ENCODE measurements around the gene KIAA0825. TPM values are rescaled to one million over a fixed set of nuclear protein-coding genes. Genes with fewer than 3 reads are reported as not detected.

KIAA0825 gene
- total RNA-seq, 1 donor from 2014 or later, result 4.2 TPM

DNA sequence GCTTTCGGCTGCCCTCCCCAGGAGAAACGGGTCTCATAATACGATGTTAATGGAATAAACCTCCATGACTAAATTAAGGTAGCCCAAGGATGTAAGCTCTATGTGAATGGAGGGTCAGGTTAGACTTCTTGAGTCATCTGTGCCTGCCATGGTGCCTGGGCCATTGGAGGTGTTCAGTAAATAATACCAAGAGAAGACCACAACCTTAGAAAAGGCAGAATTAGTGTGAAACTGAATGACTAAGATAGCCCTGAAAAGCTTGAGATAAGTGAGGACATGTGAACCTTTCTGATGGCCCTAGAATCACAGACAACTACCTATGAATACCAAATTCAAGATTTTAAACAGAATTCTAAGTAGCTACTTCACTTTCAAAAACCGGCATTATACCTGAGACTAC is 160.6 kb downstream of the KIAA0825 start:
- Mint-ChIP-seq H3K4me3 (no peak overlapping the region), H3K27ac (no peak overlapping the region), H3K36me3 (peaks cover 4% of the 10 kb centered on the region), H3K9me3 (no peaks in the 10 kb centered on the region), H3K27me3 (no peaks in the 10 kb centered on the region), H3K4me1 (ENCODE audit: unreplicated experiment) (peaks cover 3% of the 10 kb centered on the region)
- TF ChIP-seq, protein P1, sequence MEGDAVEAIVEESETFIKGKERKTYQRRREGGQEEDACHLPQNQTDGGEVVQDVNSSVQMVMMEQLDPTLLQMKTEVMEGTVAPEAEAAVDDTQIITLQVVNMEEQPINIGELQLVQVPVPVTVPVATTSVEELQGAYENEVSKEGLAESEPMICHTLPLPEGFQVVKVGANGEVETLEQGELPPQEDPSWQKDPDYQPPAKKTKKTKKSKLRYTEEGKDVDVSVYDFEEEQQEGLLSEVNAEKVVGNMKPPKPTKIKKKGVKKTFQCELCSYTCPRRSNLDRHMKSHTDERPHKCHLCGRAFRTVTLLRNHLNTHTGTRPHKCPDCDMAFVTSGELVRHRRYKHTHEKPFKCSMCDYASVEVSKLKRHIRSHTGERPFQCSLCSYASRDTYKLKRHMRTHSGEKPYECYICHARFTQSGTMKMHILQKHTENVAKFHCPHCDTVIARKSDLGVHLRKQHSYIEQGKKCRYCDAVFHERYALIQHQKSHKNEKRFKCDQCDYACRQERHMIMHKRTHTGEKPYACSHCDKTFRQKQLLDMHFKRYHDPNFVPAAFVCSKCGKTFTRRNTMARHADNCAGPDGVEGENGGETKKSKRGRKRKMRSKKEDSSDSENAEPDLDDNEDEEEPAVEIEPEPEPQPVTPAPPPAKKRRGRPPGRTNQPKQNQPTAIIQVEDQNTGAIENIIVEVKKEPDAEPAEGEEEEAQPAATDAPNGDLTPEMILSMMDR (conservative IDR thresholded peaks at IDR 0.05), result no peak
- DNase-seq (ENCODE audit: extremely low spot score, unreplicated experiment), result no peak

DNA sequence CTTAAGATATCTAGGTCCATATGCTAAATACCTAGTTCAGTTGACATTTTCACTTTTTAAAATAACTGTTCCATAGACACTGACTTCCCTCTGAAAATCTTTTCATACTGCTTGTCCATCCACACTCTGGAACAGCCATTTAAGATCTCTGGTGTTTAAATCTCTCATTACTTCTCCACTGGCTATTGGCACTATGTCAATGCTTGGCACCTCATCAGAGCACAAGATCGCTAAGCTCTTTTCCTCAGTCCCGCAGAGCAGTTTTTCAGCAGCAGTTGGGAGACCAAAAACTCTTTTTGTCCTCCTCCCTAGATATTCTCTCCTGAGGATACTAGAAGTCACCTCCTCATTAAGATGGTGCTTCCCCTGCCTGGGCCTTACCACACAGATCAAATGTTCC is 172.7 kb downstream of the KIAA0825 start:
- Mint-ChIP-seq H3K4me1 (ENCODE audit: unreplicated experiment) (peaks cover 2% of the 10 kb centered on the region), H3K27ac (no peak overlapping the region), H3K9me3 (no peaks in the 10 kb centered on the region), H3K27me3 (no peaks in the 10 kb centered on the region), H3K36me3 (no peaks in the 10 kb centered on the region), H3K4me3 (no peak overlapping the region)
- TF ChIP-seq, protein P1 (conservative IDR thresholded peaks at IDR 0.05), result no peak
- no peak for DNase-seq (ENCODE audit: extremely low spot score, unreplicated experiment)

DNA sequence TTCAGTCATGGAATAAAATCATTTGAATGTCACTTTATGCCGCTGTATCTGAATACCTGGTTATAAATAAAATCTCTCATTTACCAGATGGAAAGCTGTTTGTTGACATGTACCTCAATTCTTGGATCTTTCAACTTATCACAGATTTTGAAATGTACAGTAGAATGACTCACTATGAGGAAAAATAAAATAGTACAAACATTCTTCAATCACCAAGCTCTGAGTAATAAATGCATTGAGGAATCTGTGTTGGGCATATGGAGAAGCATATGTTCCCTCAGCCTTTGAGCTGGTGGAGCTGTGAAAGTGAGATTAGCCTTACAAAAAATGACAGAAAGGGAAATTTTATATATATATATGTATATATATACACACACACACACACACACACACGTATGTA is 175.4 kb downstream of the KIAA0825 start:
- DNase-seq (ENCODE audit: extremely low spot score, unreplicated experiment), result no peak
- Mint-ChIP-seq H3K4me1 (ENCODE audit: unreplicated experiment) (peaks cover 5% of the 10 kb centered on the region), H3K9me3 (no peaks in the 10 kb centered on the region), H3K27ac (no peak overlapping the region), H3K27me3 (no peaks in the 10 kb centered on the region), H3K36me3 (no peaks in the 10 kb centered on the region), H3K4me3 (no peak overlapping the region)
- TF ChIP-seq, protein P1 (conservative IDR thresholded peaks at IDR 0.05), result no peak

DNA sequence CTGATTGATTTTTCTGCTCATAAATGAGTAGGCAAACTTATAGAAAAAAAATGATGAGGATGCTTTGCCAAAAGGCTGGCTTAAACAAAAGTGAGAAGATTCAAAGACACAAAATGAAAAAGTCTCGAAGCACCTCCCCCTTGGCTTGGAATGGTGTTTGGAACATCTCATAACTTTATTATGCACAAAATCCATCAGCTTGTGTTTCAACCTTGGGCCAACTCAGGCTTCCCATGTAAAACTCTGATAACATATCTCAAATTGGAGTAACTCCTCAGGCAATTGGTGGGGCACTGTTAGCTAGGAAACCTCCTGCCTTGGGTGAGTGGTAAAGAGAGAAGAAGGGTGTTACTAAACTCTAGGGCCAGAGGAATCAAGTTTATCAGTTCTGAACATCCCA is 176.3 kb downstream of the KIAA0825 start:
- no peak overlapping the region for H3K27ac Mint-ChIP-seq
- no peaks in the 10 kb centered on the region for H3K9me3 Mint-ChIP-seq
- no peaks in the 10 kb centered on the region for H3K27me3 Mint-ChIP-seq
- TF ChIP-seq, protein P1 (conservative IDR thresholded peaks at IDR 0.05), result no peak
- no peaks in the 10 kb centered on the region for H3K36me3 Mint-ChIP-seq
- no peak overlapping the region for H3K4me3 Mint-ChIP-seq
- no peak for DNase-seq (ENCODE audit: extremely low spot score, unreplicated experiment)
- H3K4me1 Mint-ChIP-seq (ENCODE audit: unreplicated experiment), result peaks cover 5% of the 10 kb centered on the region

DNA sequence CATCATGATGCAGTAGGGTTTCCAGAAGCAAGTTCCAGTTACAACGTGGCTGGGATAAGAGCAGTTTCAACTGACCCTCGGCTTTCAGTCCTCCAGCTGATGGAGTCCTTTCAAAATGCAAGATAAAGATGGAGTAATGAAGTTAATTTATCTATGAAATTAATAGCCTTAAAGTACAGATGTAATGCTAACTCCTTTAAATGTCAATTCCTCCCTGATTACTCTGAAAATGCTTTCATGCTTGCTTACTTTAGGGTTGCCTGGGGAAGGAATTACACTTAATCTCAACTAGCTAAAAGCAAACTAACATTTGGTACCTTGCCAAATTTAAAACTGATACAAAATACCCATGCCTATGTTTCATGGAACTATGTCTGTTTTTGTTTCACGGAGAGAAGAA is 178.4 kb downstream of the KIAA0825 start:
- TF ChIP-seq, protein P1 (conservative IDR thresholded peaks at IDR 0.05), result no peak
- Mint-ChIP-seq H3K4me1 (ENCODE audit: unreplicated experiment) (peaks cover 5% of the 10 kb centered on the region), H3K4me3 (no peak overlapping the region), H3K9me3 (no peaks in the 10 kb centered on the region), H3K36me3 (no peaks in the 10 kb centered on the region), H3K27me3 (peaks cover 6% of the 10 kb centered on the region), H3K27ac (no peak overlapping the region)
- no peak for DNase-seq (ENCODE audit: extremely low spot score, unreplicated experiment)

Measured in type B pancreatic cell (in vitro differentiated cells).